Mucosa of descending colon (tissue), 3 donors: ENCODE measurements around the gene ABCG4. TPM values are rescaled to one million over a fixed set of nuclear protein-coding genes. Genes with fewer than 3 reads are reported as not detected.

Experiments used
- ATAC-seq: fragments of 200-7000 bp; cut with Tn5 transposase; one replicate; pipeline ENCODE4 v1.9.1; 2020; ENCODE audit warnings: mild to moderate bottlenecking, moderate library complexity
- DNase-seq, 3 donors: peaks; one replicate each; pipeline ENCODE4 v3.0.0-alpha.2; 2020
- H3K36me3 ChIP-seq: fragments of 200-600 bp; one replicate; pipeline ENCODE4 v1.8.0; 2021; ENCODE audit warnings: low read depth, mild to moderate bottlenecking
- H3K4me1 ChIP-seq: fragments of 200-600 bp; one replicate; pipeline ENCODE4 v1.8.0; 2021; ENCODE audit warnings: low read depth, mild to moderate bottlenecking
- H3K4me3 ChIP-seq: fragments of 200-600 bp; one replicate; pipeline ENCODE4 v1.8.0; 2021; ENCODE audit warnings: mild to moderate bottlenecking
- H3K9me3 ChIP-seq: fragments of 200-600 bp; one replicate; pipeline ENCODE4 v1.8.0; 2021; ENCODE audit warnings: mild to moderate bottlenecking
- CTCF ChIP-seq: fragments of 200-600 bp; IDR thresholded peaks from one replicate; pipeline ENCODE4 v1.8.0; 2022; ENCODE audit warnings: antibody characterized with exemption, mild to moderate bottlenecking
- intact Hi-C, 2 donors: fragments of 100-400 bp; cut with DNase I in 1 of 2; cut with micrococcal nuclease in 1 of 2; formaldehyde crosslinking; loops; one replicate each; pipeline versions ENCODE4 v1.11.0 to v1.11.1; 2022; cut with DNase I, micrococcal nuclease
- total RNA-seq, 3 donors: library from RNA; stranded (reverse); fragmentation: NEBNext Ultra II Directional in 2 of 3; extraction: Animal tissue kit (Norgen Biotek cat#: 25700) in 2 of 3; gene quantifications; one replicate each; pipeline versions ENCODE4 v1.2.1 to v1.2.4, GENCODE V29; 2021 to 2023
- donor health status: DM: no; HTN: no; CAD: no; lungs with moderate emphysema.
- donor health status: DM: no; HTN: no; CAD: no.
- donor health status: DM: no; HTN: yes; CAD: no.

ABCG4 gene
- total RNA-seq, 3 donors from 2014 or later, result 0.07 to 0.85 TPM; not detected in 1

DNA sequence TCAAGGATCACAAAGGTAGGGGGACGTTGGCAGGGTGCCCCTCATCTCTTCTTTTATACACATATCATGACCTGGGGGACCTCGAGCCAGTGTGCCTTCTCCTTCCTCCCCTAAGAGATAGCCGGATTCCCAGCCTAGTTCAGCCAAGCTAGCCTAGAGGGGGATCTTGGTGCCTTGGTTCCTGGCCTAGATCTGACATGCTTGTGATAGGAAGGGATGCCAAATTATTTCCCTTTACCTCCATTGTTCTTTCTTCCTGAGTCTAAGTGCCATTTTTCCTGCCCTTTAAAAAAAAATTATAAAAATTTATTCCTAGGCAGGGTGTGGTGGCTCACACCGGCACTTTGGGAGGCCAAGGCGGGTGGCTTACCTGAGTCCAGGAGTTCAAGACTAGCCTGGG lies 34.5 kb upstream of the ABCG4 start:
- DNase-seq, result no peak
- intact Hi-C loops, result no loop called here
- no peak overlapping the region for H3K4me3 ChIP-seq
- TF ChIP-seq CTCF, result no peak
- H3K9me3 ChIP-seq, result no peaks in the 10 kb centered on the region
- H3K36me3 ChIP-seq, result no peaks in the 10 kb centered on the region
- peaks cover 6% of the 10 kb centered on the region for H3K4me1 ChIP-seq
- no peak for ATAC-seq

DNA sequence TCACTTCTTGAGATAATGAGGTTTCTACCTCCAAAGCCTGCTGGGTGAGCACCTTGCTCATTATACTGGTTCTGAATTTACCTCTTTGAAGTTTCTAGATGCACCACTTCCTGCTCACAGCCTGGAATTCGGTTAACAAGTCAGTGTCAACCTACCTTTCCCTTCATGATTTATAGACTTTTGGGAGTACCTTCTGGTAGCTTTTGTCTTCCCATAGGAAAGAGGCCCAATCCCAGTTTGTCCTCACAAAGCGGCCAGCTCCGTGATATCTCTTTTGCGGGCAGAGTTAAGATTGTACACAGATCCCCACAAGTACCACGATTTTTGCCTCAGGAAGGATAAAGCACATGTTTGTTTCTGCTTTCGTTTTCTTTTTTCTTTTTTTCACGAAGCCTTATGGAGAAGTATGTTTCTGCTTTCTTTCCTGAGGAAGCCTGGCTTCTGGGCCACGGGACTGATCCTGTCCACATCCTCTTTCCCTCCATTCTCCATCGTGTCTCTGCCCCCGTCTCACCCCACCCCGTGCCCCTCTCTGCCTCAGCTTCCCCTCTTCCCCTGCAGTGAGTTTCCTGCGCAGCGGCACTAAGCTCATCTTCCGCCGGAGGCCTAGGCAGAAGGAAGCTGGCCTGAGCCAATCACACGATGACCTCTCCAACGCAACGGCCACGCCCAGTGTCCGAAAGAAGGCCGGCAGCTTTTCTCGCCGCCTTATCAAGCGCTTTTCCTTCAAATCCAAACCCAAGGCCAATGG lies 33.2 kb upstream of the ABCG4 start:
- Histone ChIP-seq H3K4me1 (no peaks in the 10 kb centered on the region), H3K9me3 (no peaks in the 10 kb centered on the region), H3K4me3 (no peak overlapping the region), H3K36me3 (no peaks in the 10 kb centered on the region)
- intact Hi-C loops, result no loop called here
- TF ChIP-seq CTCF, result no peak
- DNase-seq, result peak; percentile 31 to 58 (median 44)
- peak; percentile 28 for ATAC-seq

DNA sequence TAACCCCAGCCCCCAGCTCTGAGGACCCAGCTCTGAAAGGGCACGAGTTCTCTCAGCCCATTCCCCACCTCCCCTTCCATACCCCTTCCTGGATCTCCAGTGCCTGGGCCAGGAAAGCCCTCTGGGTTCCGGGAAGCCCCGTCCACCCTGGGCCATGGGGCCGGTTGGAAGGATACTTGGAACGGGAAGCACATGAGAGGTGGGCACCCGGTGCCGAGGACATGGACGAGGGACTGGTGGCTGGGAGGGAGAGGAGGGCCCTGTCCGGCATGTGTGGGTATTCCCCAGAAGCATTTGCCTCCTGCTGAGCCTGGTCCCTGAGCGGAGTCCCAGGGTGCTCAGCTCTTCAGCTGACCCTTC lies 32.6 kb upstream of the ABCG4 start:
- H3K36me3 ChIP-seq, result no peaks in the 10 kb centered on the region
- no peaks in the 10 kb centered on the region for H3K9me3 ChIP-seq
- no peak for TF ChIP-seq CTCF
- H3K4me3 ChIP-seq, result no peak overlapping the region
- no peaks in the 10 kb centered on the region for H3K4me1 ChIP-seq
- DNase-seq (peak in 1 of 3 donors; percentile 54), ATAC-seq (no peak)
- intact Hi-C loops, result no loop called here

DNA sequence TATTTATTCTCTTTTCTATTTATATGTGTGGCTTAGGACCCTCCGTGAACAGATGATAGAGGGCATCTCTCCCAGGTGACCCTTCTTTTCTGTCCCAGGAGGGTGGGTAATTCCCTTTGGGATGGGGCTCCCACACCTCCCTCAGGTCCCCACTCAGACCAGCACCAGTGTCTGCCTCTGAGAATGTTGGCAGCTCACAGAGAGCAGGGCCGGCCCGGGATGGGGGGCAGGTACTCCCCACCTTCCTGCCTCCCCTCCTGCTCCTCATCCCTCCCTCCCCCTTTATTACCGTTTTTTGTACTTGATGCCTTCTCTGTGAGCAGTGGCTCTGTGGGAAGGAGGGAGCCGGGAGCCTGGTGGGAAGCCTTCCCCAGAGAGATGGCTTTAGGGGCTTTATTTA lies 32.3 kb upstream of the ABCG4 start:
- Histone ChIP-seq H3K4me1 (no peaks in the 10 kb centered on the region), H3K4me3 (no peak overlapping the region), H3K36me3 (no peaks in the 10 kb centered on the region), H3K9me3 (no peaks in the 10 kb centered on the region)
- no peak for ATAC-seq
- DNase-seq, result no peak
- intact Hi-C loops, result no loop called here
- TF ChIP-seq CTCF, result no peak

- Histone ChIP-seq H3K36me3 (no peaks in the 10 kb centered on the region), H3K4me1 (peaks cover 1% of the 10 kb centered on the region), H3K4me3 (no peak overlapping the region), H3K9me3 (no peaks in the 10 kb centered on the region)
- intact Hi-C loops, result no loop called here
- ATAC-seq, result no peak
- TF ChIP-seq CTCF, result no peak
- DNase-seq, result no peak
Observed at GRCh38 chr11:119117004-119117706, 31.7 kb upstream of the ABCG4 start.
